IPS-18a (cell line): ENCODE measurements around the gene TOMM40L.

ENCODE experiments used
- H3K27ac ChIP-seq: one replicate; pipeline ENCODE4 v1.5.1; 2013; ENCODE audit warnings: low read length
- H3K27me3 ChIP-seq: one replicate; pipeline ENCODE4 v1.6.1; 2013; ENCODE audit warnings: mild to moderate bottlenecking, low read length; ENCODE audit not compliant: control insufficient read depth, insufficient read depth
- H3K36me3 ChIP-seq: one replicate; pipeline ENCODE4 v1.6.1; 2013; ENCODE audit warnings: low read depth, low read length; ENCODE audit not compliant: control insufficient read depth
- H3K4me1 ChIP-seq: one replicate; pipeline ENCODE4 v1.6.1; 2013; ENCODE audit warnings: low read depth, low read length; ENCODE audit not compliant: control insufficient read depth
- H3K4me3 ChIP-seq: one replicate; pipeline ENCODE4 v1.5.1; 2013; ENCODE audit warnings: low read length
- H3K9ac ChIP-seq: one replicate; pipeline ENCODE4 v1.6.1; 2013; ENCODE audit warnings: mild to moderate bottlenecking, low read length, moderate library complexity
- H3K9me3 ChIP-seq: one replicate; pipeline ENCODE4 v1.6.1; 2013; ENCODE audit warnings: low read depth, low read length; ENCODE audit not compliant: control insufficient read depth

The TOMM40L gene

GRCh38 chr1:161225534-161226319 lies at the start of gene TOMM40L:
Gene TOMM40L (plus strand): TSS chr1:161226060. CDS start chr1:161226490, 430 bp downstream.
- peaks cover 13% of the 10 kb centered on the region for H3K36me3 ChIP-seq

DNA sequence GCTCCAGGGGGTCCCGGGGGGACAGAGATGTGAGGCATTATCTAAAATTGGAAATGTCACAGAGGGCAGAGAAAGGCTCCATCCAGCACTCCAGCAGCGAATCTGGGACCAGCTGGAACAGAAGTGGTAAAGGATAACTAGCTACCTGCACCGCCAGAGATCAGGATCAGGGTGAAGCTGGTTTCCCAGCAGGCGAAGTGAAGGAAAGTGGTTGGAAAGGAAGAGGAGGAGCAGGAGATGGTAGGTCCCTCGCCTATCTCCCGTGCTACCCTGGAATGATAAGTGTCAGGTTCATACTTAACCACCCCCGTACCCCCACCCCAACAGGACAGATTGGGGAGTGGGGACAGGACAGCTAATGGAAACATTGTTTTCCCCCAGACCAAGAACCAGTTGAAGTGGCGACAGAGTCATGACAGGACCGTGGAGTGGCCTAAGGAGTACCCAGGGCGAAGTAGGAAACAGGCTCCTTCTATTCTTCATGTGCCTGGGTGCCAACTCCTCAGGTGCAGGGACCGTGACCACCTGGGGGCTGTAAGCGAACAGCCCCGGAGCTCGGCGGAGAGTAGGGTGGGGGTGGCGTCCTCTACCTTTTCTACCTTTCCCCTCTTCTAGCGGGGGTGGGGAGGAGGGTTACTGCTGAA lies 49.3 kb upstream of the TOMM40L start:
- peaks cover 31% of the 10 kb centered on the region for H3K36me3 ChIP-seq
- peaks cover 6% of the 10 kb centered on the region for H3K4me1 ChIP-seq

More at GRCh38 chr1:161225534-161226319, at the start of gene TOMM40L:
- Histone ChIP-seq H3K9me3 (no peaks in the 10 kb centered on the region), H3K4me1 (peaks cover 8% of the 10 kb centered on the region), H3K27ac (no peak within 1 kb of the TSS), H3K9ac (peak within 1 kb of the TSS; percentile 47), H3K27me3 (no peaks in the 10 kb centered on the region), H3K4me3 (peak within 1 kb of the TSS; percentile 75)

GRCh38 chr1:161177112-161177935 lies 48.5 kb upstream of the TOMM40L start, which contains the start of gene B4GALT3:
Gene B4GALT3 (minus strand): TSS chr1:161177507. CDS start chr1:161176060, 1,447 bp downstream.
- H3K9me3 ChIP-seq, result no peaks in the 10 kb centered on the region
- H3K27me3 ChIP-seq, result no peaks in the 10 kb centered on the region
- H3K9ac ChIP-seq, result peak within 1 kb of the TSS; percentile 74
- H3K27ac ChIP-seq, result peak within 1 kb of the TSS; percentile 61
- peaks cover 6% of the 10 kb centered on the region for H3K4me1 ChIP-seq
- H3K36me3 ChIP-seq, result peaks cover 23% of the 10 kb centered on the region
- peak within 1 kb of the TSS; percentile 93 for H3K4me3 ChIP-seq

More for the DNA sequence above, 49.3 kb upstream of the TOMM40L start:
- Histone ChIP-seq H3K9ac (peak overlapping the region; percentile 74), H3K27ac (peak overlapping the region; percentile 43), H3K9me3 (no peaks in the 10 kb centered on the region), H3K27me3 (no peaks in the 10 kb centered on the region), H3K4me3 (peak overlapping the region; percentile 93)

GRCh38 chr1:161177936-161178244 lies 48.0 kb upstream of the TOMM40L start:
- Histone ChIP-seq H3K36me3 (peaks cover 20% of the 10 kb centered on the region), H3K27ac (peak overlapping the region; percentile 61), H3K4me3 (peak overlapping the region; percentile 93), H3K27me3 (no peaks in the 10 kb centered on the region), H3K9me3 (no peaks in the 10 kb centered on the region), H3K4me1 (peaks cover 6% of the 10 kb centered on the region), H3K9ac (peak overlapping the region; percentile 74)

DNA sequence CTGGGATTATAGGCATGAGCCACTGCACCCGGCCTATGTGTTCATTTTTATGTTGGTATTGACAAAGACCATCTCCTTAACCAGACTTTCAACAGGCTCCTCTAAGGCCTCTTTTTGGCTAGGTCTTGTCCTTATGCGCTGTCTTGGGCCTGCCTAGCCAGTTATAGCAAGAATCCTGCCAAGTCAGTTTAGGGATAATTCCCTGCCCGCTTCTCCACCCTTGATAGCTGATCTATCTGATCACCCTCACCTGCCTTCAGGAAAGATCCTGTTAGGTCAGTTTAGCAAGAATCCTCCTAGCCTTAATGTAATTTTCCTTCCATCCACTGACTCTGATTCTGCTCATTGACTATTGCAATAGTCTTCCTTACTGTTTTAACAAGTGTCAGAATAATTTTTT lies 46.2 kb upstream of the TOMM40L start:
- Histone ChIP-seq H3K36me3 (peaks cover 6% of the 10 kb centered on the region), H3K27me3 (no peaks in the 10 kb centered on the region), H3K4me3 (no peak overlapping the region), H3K9me3 (no peaks in the 10 kb centered on the region), H3K9ac (no peak overlapping the region), H3K27ac (no peak overlapping the region), H3K4me1 (peaks cover 6% of the 10 kb centered on the region)

GRCh38 chr1:161180639-161181038 lies 45.2 kb upstream of the TOMM40L start:
- no peak overlapping the region for H3K4me3 ChIP-seq
- no peaks in the 10 kb centered on the region for H3K36me3 ChIP-seq
- no peaks in the 10 kb centered on the region for H3K27me3 ChIP-seq
- peaks cover 6% of the 10 kb centered on the region for H3K4me1 ChIP-seq
- no peak overlapping the region for H3K9ac ChIP-seq
- H3K27ac ChIP-seq, result no peak overlapping the region
- no peaks in the 10 kb centered on the region for H3K9me3 ChIP-seq

- Histone ChIP-seq H3K4me1 (peaks cover 6% of the 10 kb centered on the region), H3K9ac (no peak overlapping the region), H3K27ac (no peak overlapping the region)
These were observed 43.6 kb upstream of the TOMM40L start for GRCh38 chr1:161182214-161182613.

DNA sequence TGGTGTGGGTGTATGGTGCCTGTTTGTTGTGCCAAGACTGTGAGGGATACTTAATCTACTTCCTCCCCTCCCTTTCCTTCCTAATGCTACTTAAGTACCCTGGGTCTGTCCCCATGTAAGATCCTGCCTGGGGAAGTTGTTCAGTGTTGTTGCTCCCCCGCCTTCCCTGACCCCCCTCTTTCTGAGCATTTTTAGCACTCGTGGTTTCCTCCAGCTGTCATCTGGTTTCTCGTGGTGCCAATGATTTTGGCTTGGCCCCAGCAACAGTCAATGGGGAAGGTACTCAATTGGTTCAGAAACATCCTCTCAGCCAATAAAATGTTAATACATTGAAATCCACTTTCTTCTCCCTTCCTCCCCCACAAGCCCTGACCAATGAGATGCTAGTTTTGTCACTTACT lies 40.6 kb upstream of the TOMM40L start:
- Histone ChIP-seq H3K9ac (no peak overlapping the region), H3K9me3 (no peaks in the 10 kb centered on the region), H3K4me3 (no peak overlapping the region), H3K36me3 (no peaks in the 10 kb centered on the region), H3K4me1 (no peaks in the 10 kb centered on the region), H3K27ac (no peak overlapping the region), H3K27me3 (no peaks in the 10 kb centered on the region)

More at GRCh38 chr1:161182214-161182613, 43.6 kb upstream of the TOMM40L start:
- Histone ChIP-seq H3K9me3 (no peaks in the 10 kb centered on the region), H3K27me3 (no peaks in the 10 kb centered on the region), H3K36me3 (no peaks in the 10 kb centered on the region), H3K4me3 (no peak overlapping the region)

DNA sequence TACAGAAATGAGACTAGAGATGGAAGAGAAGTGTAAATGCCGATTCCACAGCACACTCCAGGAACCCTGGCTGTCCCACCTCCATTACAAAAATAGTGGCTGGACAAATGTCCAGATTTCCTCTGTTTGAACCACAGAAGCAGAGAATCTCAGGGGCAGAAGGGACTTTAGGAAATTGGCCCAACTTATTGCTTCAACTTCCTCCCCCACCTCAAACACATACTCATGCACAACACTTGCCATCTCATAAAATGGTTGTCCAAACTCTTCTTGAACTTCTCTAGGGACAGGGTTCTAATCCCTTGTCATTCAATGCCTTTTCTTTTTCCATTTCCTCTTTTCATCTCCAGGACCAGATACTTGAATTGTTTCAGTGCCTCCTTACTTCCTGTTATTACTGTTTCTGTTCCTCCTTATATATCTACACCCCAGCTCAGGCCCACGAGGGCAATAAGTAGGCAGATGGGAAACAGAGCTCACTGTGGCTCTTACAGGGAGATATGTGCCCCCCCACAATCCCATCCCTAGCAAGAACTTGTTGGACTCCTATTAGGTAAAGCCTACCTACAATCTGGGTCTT lies 40.0 kb upstream of the TOMM40L start:
- H3K27ac ChIP-seq, result no peak overlapping the region
- no peak overlapping the region for H3K9ac ChIP-seq
- H3K27me3 ChIP-seq, result no peaks in the 10 kb centered on the region
- H3K9me3 ChIP-seq, result no peaks in the 10 kb centered on the region
- no peak overlapping the region for H3K4me3 ChIP-seq
- no peaks in the 10 kb centered on the region for H3K4me1 ChIP-seq
- H3K36me3 ChIP-seq, result no peaks in the 10 kb centered on the region

DNA sequence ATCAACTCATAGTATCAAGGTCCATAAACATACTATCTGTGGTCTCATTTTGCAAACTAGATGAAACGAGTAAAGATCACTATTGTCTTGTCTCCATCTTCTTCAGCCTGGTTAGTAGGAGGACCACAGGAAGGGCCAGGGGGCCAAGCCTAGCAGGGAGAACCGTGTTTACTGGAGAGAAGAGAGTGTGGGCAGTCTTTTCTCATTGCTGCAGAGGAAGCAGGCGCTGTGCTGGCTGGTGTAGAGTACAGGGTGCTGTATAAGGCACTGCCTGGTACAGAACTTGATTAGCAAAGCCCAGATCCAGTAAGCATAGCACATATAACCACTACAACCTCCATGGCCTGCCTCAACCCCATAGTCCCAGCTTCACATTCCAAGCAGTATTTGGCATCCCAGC lies 38.5 kb upstream of the TOMM40L start:
- no peak overlapping the region for H3K9ac ChIP-seq
- H3K36me3 ChIP-seq, result peaks cover 8% of the 10 kb centered on the region
- no peaks in the 10 kb centered on the region for H3K9me3 ChIP-seq
- H3K27me3 ChIP-seq, result no peaks in the 10 kb centered on the region
- H3K4me1 ChIP-seq, result no peaks in the 10 kb centered on the region
- H3K27ac ChIP-seq, result no peak overlapping the region
- H3K4me3 ChIP-seq, result no peak overlapping the region

- no peak overlapping the region for H3K27ac ChIP-seq
- H3K4me1 ChIP-seq, result no peaks in the 10 kb centered on the region
- H3K27me3 ChIP-seq, result no peaks in the 10 kb centered on the region
- no peak overlapping the region for H3K9ac ChIP-seq
- H3K36me3 ChIP-seq, result peaks cover 8% of the 10 kb centered on the region
- no peaks in the 10 kb centered on the region for H3K9me3 ChIP-seq
- no peak overlapping the region for H3K4me3 ChIP-seq
These were observed 37.5 kb upstream of the TOMM40L start for GRCh38 chr1:161188381-161188780.
